ENCODE results near the gene TMEM131L.

DNA sequence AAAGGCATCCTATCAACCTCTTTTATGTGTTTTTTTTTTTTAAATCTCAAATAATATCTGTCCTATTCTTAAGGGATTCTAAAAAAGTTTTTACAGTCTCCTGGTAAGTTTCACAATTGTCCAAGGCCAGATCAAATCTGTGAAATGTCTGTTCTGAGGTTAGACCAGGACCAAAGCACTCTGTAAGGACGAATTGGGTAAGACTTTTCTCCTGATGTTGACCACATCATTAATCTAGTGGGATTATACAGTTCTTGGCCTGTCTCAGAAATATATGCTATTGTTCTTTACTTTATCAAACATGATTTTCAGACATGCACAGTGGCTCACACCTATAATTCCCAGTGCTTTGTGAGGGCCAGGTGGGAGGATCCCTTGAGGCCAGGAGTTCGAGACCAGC is 45.8 kb upstream of the TMEM131L start:
- TF ChIP-seq POLR2A (IDR thresholded peaks at IDR 0.05) (no peak), EP300 (IDR thresholded peaks at IDR 0.05) (no peak)
- TF ChIP-seq, protein P1, sequence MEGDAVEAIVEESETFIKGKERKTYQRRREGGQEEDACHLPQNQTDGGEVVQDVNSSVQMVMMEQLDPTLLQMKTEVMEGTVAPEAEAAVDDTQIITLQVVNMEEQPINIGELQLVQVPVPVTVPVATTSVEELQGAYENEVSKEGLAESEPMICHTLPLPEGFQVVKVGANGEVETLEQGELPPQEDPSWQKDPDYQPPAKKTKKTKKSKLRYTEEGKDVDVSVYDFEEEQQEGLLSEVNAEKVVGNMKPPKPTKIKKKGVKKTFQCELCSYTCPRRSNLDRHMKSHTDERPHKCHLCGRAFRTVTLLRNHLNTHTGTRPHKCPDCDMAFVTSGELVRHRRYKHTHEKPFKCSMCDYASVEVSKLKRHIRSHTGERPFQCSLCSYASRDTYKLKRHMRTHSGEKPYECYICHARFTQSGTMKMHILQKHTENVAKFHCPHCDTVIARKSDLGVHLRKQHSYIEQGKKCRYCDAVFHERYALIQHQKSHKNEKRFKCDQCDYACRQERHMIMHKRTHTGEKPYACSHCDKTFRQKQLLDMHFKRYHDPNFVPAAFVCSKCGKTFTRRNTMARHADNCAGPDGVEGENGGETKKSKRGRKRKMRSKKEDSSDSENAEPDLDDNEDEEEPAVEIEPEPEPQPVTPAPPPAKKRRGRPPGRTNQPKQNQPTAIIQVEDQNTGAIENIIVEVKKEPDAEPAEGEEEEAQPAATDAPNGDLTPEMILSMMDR (IDR thresholded peaks at IDR 0.05) = no peak
